Testis (tissue), 2 donors: Measurements from ENCODE around the gene NUP58.

ENCODE experiments used
- CTCF ChIP-seq, 3 experiments: fragments of 450-650 bp in 2 of 3; fragments of 200-600 bp in 1 of 3; sonication (generic) in 1 of 3; IDR thresholded peaks; one replicate each; pipeline ENCODE4 v1.5.1; 2016 to 2019; ENCODE audit warnings: antibody characterized with exemption in 3 of 3, mild to moderate bottlenecking in 2 of 3, moderate library complexity in 1 of 3
- POLR2A ChIP-seq: fragments of 450-650 bp; IDR thresholded peaks from one replicate; pipeline ENCODE4 v1.6.1; 2017; ENCODE audit warnings: antibody characterized with exemption, mild to moderate bottlenecking, moderate library complexity

GRCh38 chr13:25280396-25280795 is 21.0 kb upstream of the NUP58 start:
- TF ChIP-seq CTCF (IDR thresholded peaks at IDR 0.05) = no peak
- TF ChIP-seq POLR2A = no peak
